ELR (cell line): ENCODE measurements around the gene CERS4.
"Not testable (repeated sequence)": the region's sequence is repeated elsewhere in the genome, so short reads cannot be mapped to it uniquely, and the experiment has no call there.

Experiments used
- DNase-seq: peaks from one replicate; pipeline ENCODE4 v3.0.0-alpha.2; 2015; ENCODE audit warnings: low read depth

CERS4 gene

GRCh38 chr19:8209462-8210378 lies 550 bp downstream of the CERS4 start:
- DNase-seq, result peak; percentile 14

GRCh38 chr19:8210421-8211101 lies 1.4 kb downstream of the CERS4 start:
- DNase-seq, result no peak

GRCh38 chr19:8212212-8212611 lies 3.0 kb downstream of the CERS4 start:
- no peak for DNase-seq

GRCh38 chr19:8212916-8213315 lies 3.7 kb downstream of the CERS4 start:
- no peak for DNase-seq

GRCh38 chr19:8213827-8214672 lies 4.9 kb downstream of the CERS4 start:
- DNase-seq, result no peak

GRCh38 chr19:8214802-8215201 lies 5.6 kb downstream of the CERS4 start:
- DNase-seq, result no peak

- no peak for DNase-seq
Measured at GRCh38 chr19:8215783-8216182, 6.6 kb downstream of the CERS4 start.

- DNase-seq, result no peak
Measured at GRCh38 chr19:8216357-8216756, 7.2 kb downstream of the CERS4 start.

- not testable (repeated sequence) for DNase-seq
Measured at GRCh38 chr19:8218127-8218526, 9.0 kb downstream of the CERS4 start.

GRCh38 chr19:8220481-8220880 lies 11.3 kb downstream of the CERS4 start:
- DNase-seq, result no peak

- DNase-seq, result no peak
Measured at GRCh38 chr19:8221161-8221560, 12.0 kb downstream of the CERS4 start.

GRCh38 chr19:8223442-8223841 lies 14.3 kb downstream of the CERS4 start:
- DNase-seq, result not testable (repeated sequence)

GRCh38 chr19:8224394-8225145 lies 15.4 kb downstream of the CERS4 start:
- DNase-seq, result no peak

- no peak for DNase-seq
Measured at GRCh38 chr19:8231073-8231604, 22.0 kb downstream of the CERS4 start.

GRCh38 chr19:8233370-8233769 lies 24.2 kb downstream of the CERS4 start:
- peak; percentile 39 for DNase-seq

GRCh38 chr19:8237026-8237425 lies 27.9 kb downstream of the CERS4 start:
- DNase-seq, result no peak

- no peak for DNase-seq
Measured at GRCh38 chr19:8238251-8238650, 29.1 kb downstream of the CERS4 start.

GRCh38 chr19:8239528-8240273 lies 30.5 kb downstream of the CERS4 start:
- DNase-seq, result no peak

- peak; percentile 84 for DNase-seq
Measured at GRCh38 chr19:8240274-8241229, 31.4 kb downstream of the CERS4 start.
